H54 (cell line): ENCODE measurements around the gene EIF3L.

Source experiments
- DNase-seq: peaks from one replicate; pipeline ENCODE4 v3.0.0; 2011; ENCODE audit warnings: low spot score, mixed read lengths; ENCODE audit not compliant: insufficient read length
- FAIRE-seq: peaks from 3 replicates; lab custom pipeline; 2011; peaks lifted over from hg19 to GRCh38; lab: Jason Lieb, UNC
- POLR2A ChIP-seq: IDR thresholded peaks from 2 replicates; pipeline ENCODE4 v1.6.1; 2011; ENCODE audit warnings: low read depth, mild to moderate bottlenecking, low read length

EIF3L gene

GRCh38 chr22:37916311-37916710 is 67.1 kb downstream of the EIF3L start:
- no peak for FAIRE-seq
- no peak for DNase-seq
- TF ChIP-seq POLR2A = no peak

GRCh38 chr22:37917874-37918548 is 68.8 kb downstream of the EIF3L start:
- no peak for FAIRE-seq
- TF ChIP-seq POLR2A = no peak

GRCh38 chr22:37918580-37919270 is 69.5 kb downstream of the EIF3L start:
- no peak for FAIRE-seq
- DNase-seq = no peak
- TF ChIP-seq POLR2A = no peak

More at GRCh38 chr22:37917874-37918548, 68.8 kb downstream of the EIF3L start:
- DNase-seq = no peak

- DNase-seq = no peak
- no peak for FAIRE-seq
- no peak for TF ChIP-seq POLR2A
These were observed 70.9 kb downstream of the EIF3L start for GRCh38 chr22:37920126-37920525.

GRCh38 chr22:37922191-37922590 is 73.0 kb downstream of the EIF3L start:
- FAIRE-seq (no peak), DNase-seq (no peak)
- TF ChIP-seq POLR2A = no peak

- DNase-seq (no peak), FAIRE-seq (no peak)
- TF ChIP-seq POLR2A = no peak
These were observed 74.7 kb downstream of the EIF3L start for GRCh38 chr22:37923927-37924326.

- DNase-seq (no peak), FAIRE-seq (no peak)
- TF ChIP-seq POLR2A = no peak
These were observed 75.3 kb downstream of the EIF3L start for GRCh38 chr22:37924386-37925065.

GRCh38 chr22:37925330-37925729 is 76.1 kb downstream of the EIF3L start:
- TF ChIP-seq POLR2A = no peak
- FAIRE-seq = no peak

GRCh38 chr22:37925767-37926166 is 76.5 kb downstream of the EIF3L start:
- DNase-seq = no peak
- TF ChIP-seq POLR2A = no peak
- FAIRE-seq = no peak

More at GRCh38 chr22:37925330-37925729, 76.1 kb downstream of the EIF3L start:
- DNase-seq = no peak

GRCh38 chr22:37926358-37926757 is 77.1 kb downstream of the EIF3L start:
- no peak for TF ChIP-seq POLR2A
- DNase-seq (no peak), FAIRE-seq (no peak)

- FAIRE-seq = no peak
- DNase-seq = no peak
- TF ChIP-seq POLR2A = no peak
These were observed 77.8 kb downstream of the EIF3L start for GRCh38 chr22:37926771-37927636.

GRCh38 chr22:37927637-37927936 is 78.4 kb downstream of the EIF3L start:
- TF ChIP-seq POLR2A = no peak
- no peak for DNase-seq
- FAIRE-seq = no peak

- FAIRE-seq (no peak), DNase-seq (no peak)
- no peak for TF ChIP-seq POLR2A
These were observed 80.2 kb downstream of the EIF3L start for GRCh38 chr22:37929390-37929789.
